Measurements from ENCODE around the gene CST7. TPM values are rescaled to one million over a fixed set of nuclear protein-coding genes. Genes with fewer than 3 reads are reported as not detected.

CST7 gene
- total and polyA plus RNA-seq, 10 of the 15 experiments (the other 5 are each of a cell fraction or from before 2014, with no cell fraction given): 0.69 TPM; not detected in 9

DNA sequence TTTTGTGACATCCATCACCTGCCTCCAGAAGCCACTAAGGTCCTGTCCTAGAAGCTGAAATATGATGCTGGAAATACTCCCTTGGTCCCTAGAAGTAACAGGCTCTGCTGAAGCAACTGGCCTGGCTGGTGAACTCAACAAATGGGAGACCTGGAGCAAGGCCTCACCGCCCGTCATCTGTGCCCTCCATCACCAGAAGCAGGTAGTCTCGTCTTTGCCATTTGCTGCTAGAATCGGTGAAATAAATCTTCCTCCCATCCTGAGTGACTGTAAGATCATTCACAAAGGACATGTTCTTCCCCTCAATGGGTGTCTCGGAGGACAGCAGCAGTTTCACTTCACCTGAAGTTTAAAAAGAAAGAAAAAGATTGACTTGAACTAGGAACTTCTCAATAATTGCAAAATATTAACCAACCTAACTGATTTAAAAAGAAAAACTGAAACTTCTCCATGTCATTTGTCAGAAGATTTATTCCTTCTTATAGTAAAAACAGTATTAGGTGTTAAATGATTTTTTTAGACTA lies 21.0 kb downstream of the CST7 start (continued):
- TF ChIP-seq, protein P1, sequence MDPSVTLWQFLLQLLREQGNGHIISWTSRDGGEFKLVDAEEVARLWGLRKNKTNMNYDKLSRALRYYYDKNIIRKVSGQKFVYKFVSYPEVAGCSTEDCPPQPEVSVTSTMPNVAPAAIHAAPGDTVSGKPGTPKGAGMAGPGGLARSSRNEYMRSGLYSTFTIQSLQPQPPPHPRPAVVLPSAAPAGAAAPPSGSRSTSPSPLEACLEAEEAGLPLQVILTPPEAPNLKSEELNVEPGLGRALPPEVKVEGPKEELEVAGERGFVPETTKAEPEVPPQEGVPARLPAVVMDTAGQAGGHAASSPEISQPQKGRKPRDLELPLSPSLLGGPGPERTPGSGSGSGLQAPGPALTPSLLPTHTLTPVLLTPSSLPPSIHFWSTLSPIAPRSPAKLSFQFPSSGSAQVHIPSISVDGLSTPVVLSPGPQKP (IDR thresholded peaks at IDR 0.05; ENCODE audit: low read depth, low read length): no peak
- TF ChIP-seq RELA (IDR thresholded peaks at IDR 0.05; ENCODE audit: borderline replicate concordance, partially characterized antibody) (no peak), NBN (IDR thresholded peaks at IDR 0.05) (no peak)
- TF ChIP-seq, protein P2, sequence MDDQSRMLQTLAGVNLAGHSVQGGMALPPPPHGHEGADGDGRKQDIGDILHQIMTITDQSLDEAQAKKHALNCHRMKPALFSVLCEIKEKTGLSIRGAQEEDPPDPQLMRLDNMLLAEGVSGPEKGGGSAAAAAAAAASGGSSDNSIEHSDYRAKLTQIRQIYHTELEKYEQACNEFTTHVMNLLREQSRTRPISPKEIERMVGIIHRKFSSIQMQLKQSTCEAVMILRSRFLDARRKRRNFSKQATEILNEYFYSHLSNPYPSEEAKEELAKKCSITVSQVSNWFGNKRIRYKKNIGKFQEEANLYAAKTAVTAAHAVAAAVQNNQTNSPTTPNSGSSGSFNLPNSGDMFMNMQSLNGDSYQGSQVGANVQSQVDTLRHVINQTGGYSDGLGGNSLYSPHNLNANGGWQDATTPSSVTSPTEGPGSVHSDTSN (IDR thresholded peaks at IDR 0.05; ENCODE audit: insufficient replicate concordance, low read depth, low read length): no peak

DNA sequence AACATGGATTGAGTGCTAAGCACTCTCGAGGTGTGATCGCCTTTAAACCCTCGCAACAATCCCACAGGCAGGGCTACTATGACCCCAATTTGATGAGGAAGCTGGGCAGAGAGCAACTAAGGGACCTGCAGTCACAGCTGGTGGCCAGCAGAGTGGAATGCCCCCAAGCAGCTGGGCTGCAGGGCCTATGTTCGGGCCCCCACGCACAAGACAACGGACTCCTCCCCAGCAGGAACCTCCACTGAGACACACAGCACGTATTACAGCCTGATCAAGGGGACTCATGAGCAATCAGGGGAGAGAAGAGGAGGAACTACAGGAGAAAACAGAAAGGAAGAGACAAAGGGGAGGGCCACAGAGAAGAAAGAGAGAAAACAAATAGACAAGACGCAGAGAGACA lies 21.7 kb downstream of the CST7 start:
- H3K27ac ChIP-seq (ENCODE audit: control insufficient read depth, insufficient read depth): no peak overlapping the region
- H3K4me1 ChIP-seq (ENCODE audit: control insufficient read depth, insufficient read depth, low read length): no peaks in the 10 kb centered on the region
- no TSS peak for BruUV-seq (replicated peaks)
- ATAC-seq: no peak
- no peak overlapping the region for H3K4me3 ChIP-seq
- no peak overlapping the region for H2AFZ ChIP-seq (ENCODE audit: control insufficient read depth, low read depth, low read length)
- no peaks in the 10 kb centered on the region for H3K79me2 ChIP-seq (ENCODE audit: control insufficient read depth, insufficient read depth, low read length)
- ChIA-PET POLR2A (no interaction called here), CTCF (no interaction called here), RAD21 (ENCODE audit: unreplicated experiment) (no interaction called here), SMC1A (ENCODE audit: uncharacterized antibody, unreplicated experiment) (no interaction called here)
- no peaks in the 10 kb centered on the region for H3K27me3 ChIP-seq (replicated peaks in 1 of 2; ENCODE audit: control insufficient read depth in 2 of 2, insufficient read depth in 2 of 2, low read length in 1 of 2)
- in situ Hi-C loops (cut with MboI): loop anchor here (5.0 kb wide), 1 partner anchor 52 kb away; no protein-coding TSS in a partner anchor
- no peak for DNase-seq (ENCODE audit: low read depth, low spot score)
- H4K20me1 ChIP-seq (ENCODE audit: control insufficient read depth, insufficient read depth): no peaks in the 10 kb centered on the region
- no peak overlapping the region for H3K4me2 ChIP-seq (ENCODE audit: control insufficient read depth, insufficient read depth)
- WGBS (ENCODE audit: insufficient coverage, insufficient replicate concordance, low lambda C conversion rate, missing lambda C conversion rate): 92% methylated on average over 8 of the region's 8 CpGs
- TF ChIP-seq, protein P3, sequence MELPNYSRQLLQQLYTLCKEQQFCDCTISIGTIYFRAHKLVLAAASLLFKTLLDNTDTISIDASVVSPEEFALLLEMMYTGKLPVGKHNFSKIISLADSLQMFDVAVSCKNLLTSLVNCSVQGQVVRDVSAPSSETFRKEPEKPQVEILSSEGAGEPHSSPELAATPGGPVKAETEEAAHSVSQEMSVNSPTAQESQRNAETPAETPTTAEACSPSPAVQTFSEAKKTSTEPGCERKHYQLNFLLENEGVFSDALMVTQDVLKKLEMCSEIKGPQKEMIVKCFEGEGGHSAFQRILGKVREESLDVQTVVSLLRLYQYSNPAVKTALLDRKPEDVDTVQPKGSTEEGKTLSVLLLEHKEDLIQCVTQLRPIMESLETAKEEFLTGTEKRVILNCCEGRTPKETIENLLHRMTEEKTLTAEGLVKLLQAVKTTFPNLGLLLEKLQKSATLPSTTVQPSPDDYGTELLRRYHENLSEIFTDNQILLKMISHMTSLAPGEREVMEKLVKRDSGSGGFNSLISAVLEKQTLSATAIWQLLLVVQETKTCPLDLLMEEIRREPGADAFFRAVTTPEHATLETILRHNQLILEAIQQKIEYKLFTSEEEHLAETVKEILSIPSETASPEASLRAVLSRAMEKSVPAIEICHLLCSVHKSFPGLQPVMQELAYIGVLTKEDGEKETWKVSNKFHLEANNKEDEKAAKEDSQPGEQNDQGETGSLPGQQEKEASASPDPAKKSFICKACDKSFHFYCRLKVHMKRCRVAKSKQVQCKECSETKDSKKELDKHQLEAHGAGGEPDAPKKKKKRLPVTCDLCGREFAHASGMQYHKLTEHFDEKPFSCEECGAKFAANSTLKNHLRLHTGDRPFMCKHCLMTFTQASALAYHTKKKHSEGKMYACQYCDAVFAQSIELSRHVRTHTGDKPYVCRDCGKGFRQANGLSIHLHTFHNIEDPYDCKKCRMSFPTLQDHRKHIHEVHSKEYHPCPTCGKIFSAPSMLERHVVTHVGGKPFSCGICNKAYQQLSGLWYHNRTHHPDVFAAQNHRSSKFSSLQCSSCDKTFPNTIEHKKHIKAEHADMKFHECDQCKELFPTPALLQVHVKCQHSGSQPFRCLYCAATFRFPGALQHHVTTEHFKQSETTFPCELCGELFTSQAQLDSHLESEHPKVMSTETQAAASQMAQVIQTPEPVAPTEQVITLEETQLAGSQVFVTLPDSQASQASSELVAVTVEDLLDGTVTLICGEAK (IDR thresholded peaks at IDR 0.05; ENCODE audit: borderline replicate concordance): no peak
- no peak for TF ChIP-seq EED (IDR thresholded peaks at IDR 0.05; ENCODE audit: low read depth)
- no peak for TF ChIP-seq JUNB (IDR thresholded peaks at IDR 0.05)
- no peak for TF ChIP-seq BACH1 (IDR thresholded peaks at IDR 0.05; ENCODE audit: borderline replicate concordance)
- no peaks in the 10 kb centered on the region for H3K9me3 ChIP-seq (replicated peaks; ENCODE audit: control insufficient read depth, insufficient read depth, low read length)
- no peak for FAIRE-seq
- no peak overlapping the region for H3K9ac ChIP-seq (ENCODE audit: control insufficient read depth, insufficient read depth, low read length)
- H3K36me3 ChIP-seq (ENCODE audit: control insufficient read depth in 2 of 2, insufficient read depth in 2 of 2, low read length in 1 of 2): peaks cover 26 to 28% of the 10 kb centered on the region in 2 experiments
- intact Hi-C loops (cut with micrococcal nuclease; ENCODE audit: unreplicated experiment): no loop called here
